ENCODE results near the gene RIMS3. TPM values are rescaled to one million over a fixed set of nuclear protein-coding genes. Genes with fewer than 3 reads are reported as not detected.

RIMS3 gene
- polyA plus RNA-seq, 1 donor from 2014 or later = 31.6 TPM

DNA sequence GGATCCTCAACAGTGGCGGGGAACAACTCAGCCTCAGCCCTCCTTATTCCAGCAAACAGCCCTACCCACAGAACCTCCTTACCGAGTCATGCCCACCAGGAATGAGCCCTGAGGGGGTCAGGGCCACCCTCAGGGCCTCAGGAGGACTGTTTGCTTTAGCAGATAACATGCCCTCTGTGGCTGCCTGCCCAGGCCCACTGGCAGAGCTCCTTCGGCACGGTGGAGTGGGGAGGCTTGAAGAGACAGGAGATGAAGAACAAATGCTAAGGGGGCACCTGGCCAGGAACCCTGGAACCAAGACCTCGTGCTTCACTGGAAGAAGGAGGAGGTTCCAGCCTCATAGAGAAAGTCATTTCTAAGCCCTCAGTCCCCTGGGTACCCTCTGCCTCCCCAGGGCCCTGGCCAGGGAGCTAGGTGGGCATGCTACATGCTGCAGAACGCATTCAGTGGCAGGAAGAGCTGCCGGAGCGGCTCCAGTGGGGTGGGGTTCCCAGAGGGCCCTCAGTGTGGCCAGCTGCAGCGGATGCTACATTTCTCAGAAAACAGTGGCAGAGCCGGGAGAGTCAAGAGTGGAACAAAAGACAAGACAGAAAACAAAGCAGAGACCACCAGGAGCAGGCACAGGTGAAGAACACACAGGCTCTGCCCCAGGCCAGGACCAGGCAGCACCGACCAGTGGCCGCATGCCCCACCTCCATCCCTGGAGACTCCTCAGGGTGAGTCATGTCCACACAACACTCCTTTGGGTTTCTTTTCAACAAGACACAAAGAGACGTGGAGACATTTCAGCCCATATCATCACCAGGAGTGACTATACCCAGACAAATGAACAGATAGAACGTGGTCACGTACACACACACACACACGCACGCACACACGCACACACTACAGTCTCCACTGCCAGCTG lies 39.8 kb downstream of the RIMS3 start:
- Histone ChIP-seq H3F3A (ENCODE audit: insufficient read depth, low read length, poor library complexity, severe bottlenecking) (no peaks in the 10 kb centered on the region), H2AFZ (ENCODE audit: low read depth, low read length) (no peak overlapping the region), H3K27me3 (ENCODE audit: insufficient read depth, low read depth, low read length) (no peaks in the 10 kb centered on the region), H3K4me3 (ENCODE audit: low read length) (no peak overlapping the region), H4K20me1 (ENCODE audit: insufficient read depth) (no peaks in the 10 kb centered on the region), H3K9me2 (ENCODE audit: insufficient read depth, low read length) (no peaks in the 10 kb centered on the region), H3K9ac (ENCODE audit: low read length) (no peak overlapping the region), H3K36me3 (ENCODE audit: insufficient read depth, low read length) (no peaks in the 10 kb centered on the region), H3K79me2 (replicated peaks; ENCODE audit: insufficient read depth, low read length) (no peaks in the 10 kb centered on the region), H3K4me2 (ENCODE audit: low read length) (no peak overlapping the region), H3K27ac (ENCODE audit: low read length) (no peak overlapping the region), H3K9me3 (ENCODE audit: low read length) (no peaks in the 10 kb centered on the region)
- no peak for TF ChIP-seq RAD21 (conservative IDR thresholded peaks at IDR 0.05)
- no peak for TF ChIP-seq SMC3 (conservative IDR thresholded peaks at IDR 0.05; ENCODE audit: poor library complexity)
- no peak for TF ChIP-seq EP300 (conservative IDR thresholded peaks at IDR 0.05; ENCODE audit: poor library complexity, severe bottlenecking)
- no peak for TF ChIP-seq TAF1 (IDR thresholded peaks at IDR 0.05; ENCODE audit: low read depth)
- TF ChIP-seq, protein P1, sequence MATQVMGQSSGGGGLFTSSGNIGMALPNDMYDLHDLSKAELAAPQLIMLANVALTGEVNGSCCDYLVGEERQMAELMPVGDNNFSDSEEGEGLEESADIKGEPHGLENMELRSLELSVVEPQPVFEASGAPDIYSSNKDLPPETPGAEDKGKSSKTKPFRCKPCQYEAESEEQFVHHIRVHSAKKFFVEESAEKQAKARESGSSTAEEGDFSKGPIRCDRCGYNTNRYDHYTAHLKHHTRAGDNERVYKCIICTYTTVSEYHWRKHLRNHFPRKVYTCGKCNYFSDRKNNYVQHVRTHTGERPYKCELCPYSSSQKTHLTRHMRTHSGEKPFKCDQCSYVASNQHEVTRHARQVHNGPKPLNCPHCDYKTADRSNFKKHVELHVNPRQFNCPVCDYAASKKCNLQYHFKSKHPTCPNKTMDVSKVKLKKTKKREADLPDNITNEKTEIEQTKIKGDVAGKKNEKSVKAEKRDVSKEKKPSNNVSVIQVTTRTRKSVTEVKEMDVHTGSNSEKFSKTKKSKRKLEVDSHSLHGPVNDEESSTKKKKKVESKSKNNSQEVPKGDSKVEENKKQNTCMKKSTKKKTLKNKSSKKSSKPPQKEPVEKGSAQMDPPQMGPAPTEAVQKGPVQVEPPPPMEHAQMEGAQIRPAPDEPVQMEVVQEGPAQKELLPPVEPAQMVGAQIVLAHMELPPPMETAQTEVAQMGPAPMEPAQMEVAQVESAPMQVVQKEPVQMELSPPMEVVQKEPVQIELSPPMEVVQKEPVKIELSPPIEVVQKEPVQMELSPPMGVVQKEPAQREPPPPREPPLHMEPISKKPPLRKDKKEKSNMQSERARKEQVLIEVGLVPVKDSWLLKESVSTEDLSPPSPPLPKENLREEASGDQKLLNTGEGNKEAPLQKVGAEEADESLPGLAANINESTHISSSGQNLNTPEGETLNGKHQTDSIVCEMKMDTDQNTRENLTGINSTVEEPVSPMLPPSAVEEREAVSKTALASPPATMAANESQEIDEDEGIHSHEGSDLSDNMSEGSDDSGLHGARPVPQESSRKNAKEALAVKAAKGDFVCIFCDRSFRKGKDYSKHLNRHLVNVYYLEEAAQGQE (IDR thresholded peaks at IDR 0.05; ENCODE audit: borderline replicate concordance) = no peak
- TF ChIP-seq, protein P2, sequence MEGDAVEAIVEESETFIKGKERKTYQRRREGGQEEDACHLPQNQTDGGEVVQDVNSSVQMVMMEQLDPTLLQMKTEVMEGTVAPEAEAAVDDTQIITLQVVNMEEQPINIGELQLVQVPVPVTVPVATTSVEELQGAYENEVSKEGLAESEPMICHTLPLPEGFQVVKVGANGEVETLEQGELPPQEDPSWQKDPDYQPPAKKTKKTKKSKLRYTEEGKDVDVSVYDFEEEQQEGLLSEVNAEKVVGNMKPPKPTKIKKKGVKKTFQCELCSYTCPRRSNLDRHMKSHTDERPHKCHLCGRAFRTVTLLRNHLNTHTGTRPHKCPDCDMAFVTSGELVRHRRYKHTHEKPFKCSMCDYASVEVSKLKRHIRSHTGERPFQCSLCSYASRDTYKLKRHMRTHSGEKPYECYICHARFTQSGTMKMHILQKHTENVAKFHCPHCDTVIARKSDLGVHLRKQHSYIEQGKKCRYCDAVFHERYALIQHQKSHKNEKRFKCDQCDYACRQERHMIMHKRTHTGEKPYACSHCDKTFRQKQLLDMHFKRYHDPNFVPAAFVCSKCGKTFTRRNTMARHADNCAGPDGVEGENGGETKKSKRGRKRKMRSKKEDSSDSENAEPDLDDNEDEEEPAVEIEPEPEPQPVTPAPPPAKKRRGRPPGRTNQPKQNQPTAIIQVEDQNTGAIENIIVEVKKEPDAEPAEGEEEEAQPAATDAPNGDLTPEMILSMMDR (IDR thresholded peaks at IDR 0.05; ENCODE audit: poor library complexity, severe bottlenecking) = no peak
- TF ChIP-seq EZH2 (IDR thresholded peaks at IDR 0.05; ENCODE audit: borderline replicate concordance, insufficient read depth, low read length, poor library complexity, severe bottlenecking) = no peak
- no peak for TF ChIP-seq MXI1 (conservative IDR thresholded peaks at IDR 0.05; ENCODE audit: poor library complexity, severe bottlenecking)
- TF ChIP-seq POLR2AphosphoS5 (IDR thresholded peaks at IDR 0.05) = no peak

DNA sequence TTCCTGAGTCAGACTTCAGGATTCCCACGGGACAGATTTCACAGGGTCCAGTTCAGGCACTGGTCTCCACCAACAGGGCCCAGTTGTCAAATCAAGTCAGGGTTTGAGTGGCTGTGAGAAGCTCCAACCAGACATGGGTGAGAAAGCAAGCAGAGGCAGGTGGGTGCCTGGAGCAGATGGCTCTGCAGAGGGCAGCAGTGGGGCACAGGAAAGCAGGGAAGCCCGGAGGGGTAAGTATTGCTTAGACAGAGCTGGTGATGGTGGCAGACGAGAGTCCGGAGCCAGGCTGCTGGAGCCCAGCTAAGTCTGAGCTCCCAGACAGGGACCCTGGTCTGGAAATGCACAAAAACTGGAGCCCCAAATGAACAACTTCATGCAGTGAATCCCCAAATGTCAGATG lies 40.4 kb downstream of the RIMS3 start:
- TF ChIP-seq MXI1 (conservative IDR thresholded peaks at IDR 0.05; ENCODE audit: poor library complexity, severe bottlenecking) (no peak), SMC3 (conservative IDR thresholded peaks at IDR 0.05; ENCODE audit: poor library complexity) (no peak), EZH2 (IDR thresholded peaks at IDR 0.05; ENCODE audit: borderline replicate concordance, insufficient read depth, low read length, poor library complexity, severe bottlenecking) (no peak), POLR2AphosphoS5 (IDR thresholded peaks at IDR 0.05) (no peak), TAF1 (IDR thresholded peaks at IDR 0.05; ENCODE audit: low read depth) (no peak)
- TF ChIP-seq, protein P2 (IDR thresholded peaks at IDR 0.05; ENCODE audit: poor library complexity, severe bottlenecking) = no peak
- TF ChIP-seq, protein P1 (IDR thresholded peaks at IDR 0.05; ENCODE audit: borderline replicate concordance) = no peak
- no peak overlapping the region for H3K9ac ChIP-seq (ENCODE audit: low read length)
- no peaks in the 10 kb centered on the region for H3K36me3 ChIP-seq (ENCODE audit: insufficient read depth, low read length)
- no peaks in the 10 kb centered on the region for H3K27me3 ChIP-seq (ENCODE audit: insufficient read depth, low read depth, low read length)
- H3F3A ChIP-seq (ENCODE audit: insufficient read depth, low read length, poor library complexity, severe bottlenecking) = no peaks in the 10 kb centered on the region
- no peaks in the 10 kb centered on the region for H4K20me1 ChIP-seq (ENCODE audit: insufficient read depth)
- no peak overlapping the region for H3K4me3 ChIP-seq (ENCODE audit: low read length)
- H3K79me2 ChIP-seq (replicated peaks; ENCODE audit: insufficient read depth, low read length) = no peaks in the 10 kb centered on the region
- H3K4me2 ChIP-seq (ENCODE audit: low read length) = no peak overlapping the region
- H3K27ac ChIP-seq (ENCODE audit: low read length) = no peak overlapping the region
- H3K9me3 ChIP-seq (ENCODE audit: low read length) = no peaks in the 10 kb centered on the region
- H2AFZ ChIP-seq (ENCODE audit: low read depth, low read length) = no peak overlapping the region
- H3K9me2 ChIP-seq (ENCODE audit: insufficient read depth, low read length) = no peaks in the 10 kb centered on the region

All from neural cell (in vitro differentiated cells).